ENCODE measurements around the gene AFF2. TPM values are rescaled to one million over a fixed set of nuclear protein-coding genes. Genes with fewer than 3 reads are reported as not detected.

The AFF2 gene
- total RNA-seq, 1 experiment from 2014 or later, result 0.05 TPM

- Histone ChIP-seq H3K27ac (ENCODE audit: low read depth, low read length) (no peak overlapping the region), H3K27me3 (ENCODE audit: insufficient read depth, low read length) (no peaks in the 10 kb centered on the region), H3K9me2 (ENCODE audit: insufficient read depth) (no peaks in the 10 kb centered on the region), H3K9me3 (ENCODE audit: control insufficient read depth in 1 of 2, insufficient read depth in 1 of 2, low read depth in 1 of 2, low read length in 2 of 2) (no peaks in the 10 kb centered on the region), H3K4me2 (ENCODE audit: low read length) (no peak overlapping the region), H4K20me1 (ENCODE audit: insufficient read depth) (no peaks in the 10 kb centered on the region), H3K36me3 (ENCODE audit: control insufficient read depth in 1 of 2, insufficient read depth in 2 of 2, low read length in 2 of 2) (no peaks in the 10 kb centered on the region), H3K4me1 (ENCODE audit: control insufficient read depth in 1 of 2, insufficient read depth in 2 of 2, low read length in 2 of 2) (no peaks in the 10 kb centered on the region), H3K9ac (ENCODE audit: low read length) (no peak overlapping the region), H3K4me3 (replicated peaks in 1 of 2; ENCODE audit: low read depth in 1 of 2, low read length in 2 of 2) (no peak overlapping the region), H2AFZ (ENCODE audit: low read depth, low read length, poor library complexity, severe bottlenecking) (no peak overlapping the region), H3K79me2 (ENCODE audit: insufficient read depth, low read length) (no peaks in the 10 kb centered on the region)
- TF ChIP-seq EZH2 (IDR thresholded peaks at IDR 0.05), result no peak
- no peak for TF ChIP-seq SRF (IDR thresholded peaks at IDR 0.05; ENCODE audit: low read depth)
- ChIA-PET RAD21 (ENCODE audit: low non-redundant PET in 1 of 2, low total read pairs in 2 of 2, uncharacterized antibody in 2 of 2, unreplicated experiment in 2 of 2) (no interaction called here), POLR2A (no interaction called here), CTCF (no interaction called here)
- intact Hi-C loops (cut with micrococcal nuclease), result no loop called here
- DNase-seq (ENCODE audit: low read depth, low spot score) (no peak), ATAC-seq (no peak)
- no TSS peak for BruUV-seq (replicated peaks)
These were observed 41.1 kb downstream of the AFF2 start for GRCh38 chrX:148541584-148541940.

GRCh38 chrX:148542481-148543255 is 42.3 kb downstream of the AFF2 start:
- no peak for TF ChIP-seq CBX3 (IDR thresholded peaks at IDR 0.05; ENCODE audit: low read depth)
- no peak for TF ChIP-seq TCF7L2 (IDR thresholded peaks at IDR 0.05; ENCODE audit: borderline replicate concordance, extremely low read depth, insufficient read depth, insufficient read length)
- no peak for TF ChIP-seq CTCF (IDR thresholded peaks at IDR 0.05 in 2 of 3, conservative IDR thresholded peaks at IDR 0.05 in 1 of 3; ENCODE audit: borderline replicate concordance in 1 of 3, insufficient read depth in 1 of 3, low read depth in 2 of 3, low read length in 2 of 3)
- TF ChIP-seq, protein P1, sequence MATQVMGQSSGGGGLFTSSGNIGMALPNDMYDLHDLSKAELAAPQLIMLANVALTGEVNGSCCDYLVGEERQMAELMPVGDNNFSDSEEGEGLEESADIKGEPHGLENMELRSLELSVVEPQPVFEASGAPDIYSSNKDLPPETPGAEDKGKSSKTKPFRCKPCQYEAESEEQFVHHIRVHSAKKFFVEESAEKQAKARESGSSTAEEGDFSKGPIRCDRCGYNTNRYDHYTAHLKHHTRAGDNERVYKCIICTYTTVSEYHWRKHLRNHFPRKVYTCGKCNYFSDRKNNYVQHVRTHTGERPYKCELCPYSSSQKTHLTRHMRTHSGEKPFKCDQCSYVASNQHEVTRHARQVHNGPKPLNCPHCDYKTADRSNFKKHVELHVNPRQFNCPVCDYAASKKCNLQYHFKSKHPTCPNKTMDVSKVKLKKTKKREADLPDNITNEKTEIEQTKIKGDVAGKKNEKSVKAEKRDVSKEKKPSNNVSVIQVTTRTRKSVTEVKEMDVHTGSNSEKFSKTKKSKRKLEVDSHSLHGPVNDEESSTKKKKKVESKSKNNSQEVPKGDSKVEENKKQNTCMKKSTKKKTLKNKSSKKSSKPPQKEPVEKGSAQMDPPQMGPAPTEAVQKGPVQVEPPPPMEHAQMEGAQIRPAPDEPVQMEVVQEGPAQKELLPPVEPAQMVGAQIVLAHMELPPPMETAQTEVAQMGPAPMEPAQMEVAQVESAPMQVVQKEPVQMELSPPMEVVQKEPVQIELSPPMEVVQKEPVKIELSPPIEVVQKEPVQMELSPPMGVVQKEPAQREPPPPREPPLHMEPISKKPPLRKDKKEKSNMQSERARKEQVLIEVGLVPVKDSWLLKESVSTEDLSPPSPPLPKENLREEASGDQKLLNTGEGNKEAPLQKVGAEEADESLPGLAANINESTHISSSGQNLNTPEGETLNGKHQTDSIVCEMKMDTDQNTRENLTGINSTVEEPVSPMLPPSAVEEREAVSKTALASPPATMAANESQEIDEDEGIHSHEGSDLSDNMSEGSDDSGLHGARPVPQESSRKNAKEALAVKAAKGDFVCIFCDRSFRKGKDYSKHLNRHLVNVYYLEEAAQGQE (IDR thresholded peaks at IDR 0.05; ENCODE audit: low read depth), result no peak
- no peak for TF ChIP-seq SP1 (IDR thresholded peaks at IDR 0.05; ENCODE audit: low read depth)
- no peak for TF ChIP-seq POLR2AphosphoS5 (IDR thresholded peaks at IDR 0.05; ENCODE audit: low read depth, low read length)
- no peak for TF ChIP-seq EZH2 (IDR thresholded peaks at IDR 0.05)
- Histone ChIP-seq H3K4me3 (replicated peaks in 1 of 2; ENCODE audit: low read depth in 1 of 2, low read length in 2 of 2) (no peak overlapping the region), H4K20me1 (ENCODE audit: insufficient read depth) (no peaks in the 10 kb centered on the region), H3K4me2 (ENCODE audit: low read length) (no peak overlapping the region), H3K9me3 (ENCODE audit: control insufficient read depth in 1 of 2, insufficient read depth in 1 of 2, low read depth in 1 of 2, low read length in 2 of 2) (no peaks in the 10 kb centered on the region), H3K27ac (ENCODE audit: low read depth, low read length) (no peak overlapping the region), H3K9me2 (ENCODE audit: insufficient read depth) (no peaks in the 10 kb centered on the region), H3K4me1 (ENCODE audit: control insufficient read depth in 1 of 2, insufficient read depth in 2 of 2, low read length in 2 of 2) (no peaks in the 10 kb centered on the region), H3K9ac (ENCODE audit: low read length) (no peak overlapping the region), H3K79me2 (ENCODE audit: insufficient read depth, low read length) (no peaks in the 10 kb centered on the region), H2AFZ (ENCODE audit: low read depth, low read length, poor library complexity, severe bottlenecking) (no peak overlapping the region), H3K27me3 (ENCODE audit: insufficient read depth, low read length) (no peaks in the 10 kb centered on the region), H3K36me3 (ENCODE audit: control insufficient read depth in 1 of 2, insufficient read depth in 2 of 2, low read length in 2 of 2) (no peaks in the 10 kb centered on the region)
- ChIA-PET CTCF (no interaction called here), RAD21 (ENCODE audit: low non-redundant PET in 1 of 2, low total read pairs in 2 of 2, uncharacterized antibody in 2 of 2, unreplicated experiment in 2 of 2) (no interaction called here), POLR2A (no interaction called here)
- BruUV-seq (replicated peaks), result no TSS peak
- ATAC-seq, result no peak
- intact Hi-C loops (cut with micrococcal nuclease), result no loop called here
- no peak for DNase-seq (ENCODE audit: low read depth, low spot score)

Measured in HCT116 (cell line).